Neural progenitor cell (in vitro differentiated cells): ENCODE results near the gene RAPGEF5.

Experiments used
- CTCF ChIP-seq: fragments of 200-600 bp; sonication (generic); IDR thresholded peaks from 2 replicates; pipeline ENCODE4 v1.5.1; 2017; ENCODE audit warnings: antibody characterized with exemption, mild to moderate bottlenecking
- EZH2 ChIP-seq: fragments of 200-600 bp; sonication (generic); IDR thresholded peaks from 2 replicates; pipeline ENCODE4 v1.6.1; 2017; ENCODE audit warnings: antibody characterized with exemption, mild to moderate bottlenecking, moderate library complexity

DNA sequence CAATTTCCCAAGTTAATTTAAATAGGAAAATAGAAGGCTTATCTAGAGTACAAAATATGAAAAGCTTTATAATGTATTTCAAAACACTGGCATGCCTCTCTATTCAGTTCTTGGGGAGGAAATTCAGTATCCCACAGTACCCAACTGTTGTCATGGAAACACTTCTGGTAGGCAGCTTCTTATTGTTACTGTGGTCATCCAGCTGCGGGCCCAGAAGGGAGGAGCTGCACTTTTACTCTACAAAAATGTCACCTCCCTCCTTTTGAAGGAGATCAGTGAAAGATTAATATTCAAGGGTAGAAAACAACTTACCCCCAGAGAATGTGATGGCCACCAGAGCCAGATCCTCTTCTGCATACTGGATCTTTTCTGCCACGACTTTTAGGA lies 202.8 kb downstream of the RAPGEF5 start:
- no peak for TF ChIP-seq CTCF
- TF ChIP-seq EZH2, result no peak
